ENCODE measurements around the gene ATP6V0D1.

ATP6V0D1 gene

GRCh38 chr16:67397036-67397801 is 83.7 kb downstream of the ATP6V0D1 start:
- Histone ChIP-seq H3K27me3 (ENCODE audit: insufficient read depth, low read length) (no peaks in the 10 kb centered on the region), H3K9me2 (ENCODE audit: low read depth, low read length) (no peaks in the 10 kb centered on the region), H3K36me3 (ENCODE audit: insufficient read depth, low read length) (no peaks in the 10 kb centered on the region), H3K4me1 (ENCODE audit: insufficient read depth, low read length, severe bottlenecking) (no peaks in the 10 kb centered on the region), H3K9me3 (ENCODE audit: low read length) (no peaks in the 10 kb centered on the region), H3F3A (ENCODE audit: insufficient read depth, low read length) (no peaks in the 10 kb centered on the region), H4K20me1 (ENCODE audit: insufficient read depth, low read length) (no peaks in the 10 kb centered on the region), H3K27ac (ENCODE audit: low read depth, low read length, poor library complexity, severe bottlenecking) (no peak overlapping the region), H2AFZ (ENCODE audit: low read length) (no peak overlapping the region), H3K9ac (ENCODE audit: low read length) (no peak overlapping the region), H3K4me3 (ENCODE audit: low read depth, low read length, poor library complexity, severe bottlenecking) (no peak overlapping the region), H3K4me2 (ENCODE audit: low read length) (no peak overlapping the region), H3K79me2 (ENCODE audit: insufficient read depth, low read length) (no peaks in the 10 kb centered on the region)
- TF ChIP-seq, protein P1, sequence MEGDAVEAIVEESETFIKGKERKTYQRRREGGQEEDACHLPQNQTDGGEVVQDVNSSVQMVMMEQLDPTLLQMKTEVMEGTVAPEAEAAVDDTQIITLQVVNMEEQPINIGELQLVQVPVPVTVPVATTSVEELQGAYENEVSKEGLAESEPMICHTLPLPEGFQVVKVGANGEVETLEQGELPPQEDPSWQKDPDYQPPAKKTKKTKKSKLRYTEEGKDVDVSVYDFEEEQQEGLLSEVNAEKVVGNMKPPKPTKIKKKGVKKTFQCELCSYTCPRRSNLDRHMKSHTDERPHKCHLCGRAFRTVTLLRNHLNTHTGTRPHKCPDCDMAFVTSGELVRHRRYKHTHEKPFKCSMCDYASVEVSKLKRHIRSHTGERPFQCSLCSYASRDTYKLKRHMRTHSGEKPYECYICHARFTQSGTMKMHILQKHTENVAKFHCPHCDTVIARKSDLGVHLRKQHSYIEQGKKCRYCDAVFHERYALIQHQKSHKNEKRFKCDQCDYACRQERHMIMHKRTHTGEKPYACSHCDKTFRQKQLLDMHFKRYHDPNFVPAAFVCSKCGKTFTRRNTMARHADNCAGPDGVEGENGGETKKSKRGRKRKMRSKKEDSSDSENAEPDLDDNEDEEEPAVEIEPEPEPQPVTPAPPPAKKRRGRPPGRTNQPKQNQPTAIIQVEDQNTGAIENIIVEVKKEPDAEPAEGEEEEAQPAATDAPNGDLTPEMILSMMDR (IDR thresholded peaks at IDR 0.05; ENCODE audit: low read length), result no peak
- TF ChIP-seq EZH2 (IDR thresholded peaks at IDR 0.05; ENCODE audit: borderline replicate concordance, low read length), result no peak

GRCh38 chr16:67396159-67397035 is 84.6 kb downstream of the ATP6V0D1 start:
- H3K4me2 ChIP-seq (ENCODE audit: low read length), result no peak overlapping the region
- H3K4me3 ChIP-seq (ENCODE audit: low read depth, low read length, poor library complexity, severe bottlenecking), result no peak overlapping the region
- H2AFZ ChIP-seq (ENCODE audit: low read length), result no peak overlapping the region
- no peaks in the 10 kb centered on the region for H3K9me3 ChIP-seq (ENCODE audit: low read length)
- no peaks in the 10 kb centered on the region for H3K4me1 ChIP-seq (ENCODE audit: insufficient read depth, low read length, severe bottlenecking)
- no peaks in the 10 kb centered on the region for H3K36me3 ChIP-seq (ENCODE audit: insufficient read depth, low read length)
- no peak for TF ChIP-seq EZH2 (IDR thresholded peaks at IDR 0.05; ENCODE audit: borderline replicate concordance, low read length)
- TF ChIP-seq, protein P1 (IDR thresholded peaks at IDR 0.05; ENCODE audit: low read length), result no peak
- no peaks in the 10 kb centered on the region for H4K20me1 ChIP-seq (ENCODE audit: insufficient read depth, low read length)
- H3K9me2 ChIP-seq (ENCODE audit: low read depth, low read length), result no peaks in the 10 kb centered on the region
- H3K27ac ChIP-seq (ENCODE audit: low read depth, low read length, poor library complexity, severe bottlenecking), result no peak overlapping the region
- no peak overlapping the region for H3K9ac ChIP-seq (ENCODE audit: low read length)
- H3F3A ChIP-seq (ENCODE audit: insufficient read depth, low read length), result no peaks in the 10 kb centered on the region
- no peaks in the 10 kb centered on the region for H3K27me3 ChIP-seq (ENCODE audit: insufficient read depth, low read length)
- H3K79me2 ChIP-seq (ENCODE audit: insufficient read depth, low read length), result no peaks in the 10 kb centered on the region

DNA sequence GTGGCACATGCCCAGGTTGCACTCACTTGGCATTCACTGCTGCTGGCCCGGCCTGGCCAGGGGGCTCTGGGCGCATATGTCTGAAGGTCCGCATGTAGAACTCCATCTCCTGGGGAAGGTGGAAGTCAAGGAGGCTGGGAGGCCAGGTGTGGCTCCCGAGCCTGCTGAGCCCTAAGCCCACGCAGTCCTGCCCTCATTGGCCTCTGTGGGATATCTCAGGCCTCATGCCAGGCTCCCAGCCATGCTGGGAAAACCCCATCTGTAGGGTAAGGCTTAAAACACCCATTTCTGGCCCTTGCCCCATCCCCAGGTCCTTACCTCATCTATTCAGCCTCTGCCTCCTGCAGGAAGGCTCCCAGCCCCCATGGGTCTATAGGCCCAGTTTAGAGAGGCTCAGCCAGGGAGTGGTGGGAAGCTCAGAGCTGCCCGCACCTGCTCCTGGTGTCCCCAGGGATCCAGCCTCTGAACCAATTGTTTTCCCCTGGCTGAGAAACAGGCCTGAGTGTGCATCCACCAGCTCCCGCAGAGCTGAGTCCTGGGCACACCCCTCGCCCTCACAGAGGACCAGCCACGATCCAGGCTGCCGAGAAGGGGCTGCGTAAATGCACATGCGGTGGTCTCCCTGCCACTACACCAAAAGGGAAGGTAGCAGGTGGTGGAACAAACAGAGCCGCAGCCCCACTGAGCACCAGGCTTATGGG is 85.3 kb downstream of the ATP6V0D1 start:
- Histone ChIP-seq H3K4me3 (ENCODE audit: low read depth, low read length, poor library complexity, severe bottlenecking) (no peak overlapping the region), H3K27ac (ENCODE audit: low read depth, low read length, poor library complexity, severe bottlenecking) (no peak overlapping the region)

More for the DNA sequence above, 85.3 kb downstream of the ATP6V0D1 start:
- TF ChIP-seq, protein P1 (IDR thresholded peaks at IDR 0.05; ENCODE audit: low read length), result no peak
- TF ChIP-seq EZH2 (IDR thresholded peaks at IDR 0.05; ENCODE audit: borderline replicate concordance, low read length), result no peak
- H3K9ac ChIP-seq (ENCODE audit: low read length), result no peak overlapping the region
- H4K20me1 ChIP-seq (ENCODE audit: insufficient read depth, low read length), result no peaks in the 10 kb centered on the region
- H3K9me2 ChIP-seq (ENCODE audit: low read depth, low read length), result no peaks in the 10 kb centered on the region
- no peak overlapping the region for H2AFZ ChIP-seq (ENCODE audit: low read length)
- no peaks in the 10 kb centered on the region for H3F3A ChIP-seq (ENCODE audit: insufficient read depth, low read length)
- H3K9me3 ChIP-seq (ENCODE audit: low read length), result no peaks in the 10 kb centered on the region
- no peaks in the 10 kb centered on the region for H3K27me3 ChIP-seq (ENCODE audit: insufficient read depth, low read length)
- H3K4me2 ChIP-seq (ENCODE audit: low read length), result no peak overlapping the region
- H3K79me2 ChIP-seq (ENCODE audit: insufficient read depth, low read length), result no peaks in the 10 kb centered on the region
- no peaks in the 10 kb centered on the region for H3K4me1 ChIP-seq (ENCODE audit: insufficient read depth, low read length, severe bottlenecking)
- H3K36me3 ChIP-seq (ENCODE audit: insufficient read depth, low read length), result no peaks in the 10 kb centered on the region
